HEK293 (cell line): Measurements from ENCODE around the gene ANKRD6.

Source experiments
- CTCF ChIA-PET: fragments of 350-600 bp; formaldehyde crosslinking; extraction: SDS; loops from one replicate; lab custom pipeline; 2021; ENCODE audit warnings: antibody characterized with exemption; lab: Yijun Ruan, JAX
- POLR2A ChIA-PET: fragments of 300-600 bp; formaldehyde crosslinking; extraction: SDS; loops from one replicate; lab custom pipeline; 2020; ENCODE audit warnings: antibody characterized with exemption, inconsistent platforms; lab: Yijun Ruan, JAX
- H3K27ac ChIP-seq: fragments of 200-500 bp; sonication (Bioruptor generic); 2 replicates; pipeline ENCODE4 v1.5.1; 2014; ENCODE audit warnings: low read depth, low read length, control low read depth, inconsistent platforms; ENCODE audit errors: extremely low read depth
- H3K36me3 ChIP-seq, 2 experiments: fragments of 200-500 bp in 1 of 2; sonication (Bioruptor generic) in 1 of 2; 1 replicate in 1 of 2; 2 replicates in 1 of 2; pipeline ENCODE4 v1.5.1; 2014 to 2017; ENCODE audit warnings: inconsistent platforms in 2 of 2, low read length in 2 of 2; ENCODE audit not compliant: control insufficient read depth in 2 of 2, insufficient read depth in 1 of 2
- H3K4me1 ChIP-seq: fragments of 200-500 bp; sonication (Bioruptor generic); 2 replicates; pipeline ENCODE4 v1.5.1; 2014; ENCODE audit warnings: mild to moderate bottlenecking, low read length, inconsistent platforms; ENCODE audit not compliant: control insufficient read depth, insufficient read depth
- H3K4me3 ChIP-seq: 2 replicates; pipeline ENCODE4 v1.5.1; 2011; ENCODE audit warnings: low read depth, mild to moderate bottlenecking, control low read depth, low read length, moderate library complexity
- H3K9me3 ChIP-seq: fragments of 200-500 bp; sonication (Bioruptor generic); 2 replicates; pipeline ENCODE4 v1.5.1; 2014; ENCODE audit warnings: low read depth, low read length, inconsistent platforms; ENCODE audit not compliant: control insufficient read depth, insufficient read depth
- MEIS1 ChIP-seq: sonication (generic); formaldehyde crosslinking; IDR thresholded peaks from 2 replicates; pipeline ENCODE4 v1.8.1; 2022; ENCODE audit warnings: missing genetic modification reagents, mild to moderate bottlenecking, borderline replicate concordance
- ZBTB48 ChIP-seq: fragments of 450-650 bp; formaldehyde crosslinking; IDR thresholded peaks from 2 replicates; pipeline ENCODE4 v1.5.1; 2016; ENCODE audit warnings: missing biosample characterization, missing genetic modification characterization
- ZFHX2 ChIP-seq: fragments of 450-650 bp; formaldehyde crosslinking; conservative IDR thresholded peaks from 2 replicates; pipeline ENCODE4 v1.5.1; 2016; ENCODE audit warnings: missing biosample characterization, missing genetic modification characterization
- ZNF10 ChIP-seq: fragments of 450-650 bp; formaldehyde crosslinking; IDR thresholded peaks from 2 replicates; pipeline ENCODE4 v1.5.1; 2017; ENCODE audit warnings: missing biosample characterization, missing genetic modification characterization
- ZNF133 ChIP-seq: fragments of 450-650 bp; formaldehyde crosslinking; IDR thresholded peaks from 2 replicates; pipeline ENCODE4 v1.5.1; 2016; ENCODE audit warnings: missing biosample characterization, missing genetic modification characterization
- ZNF157 ChIP-seq: fragments of 450-650 bp; formaldehyde crosslinking; IDR thresholded peaks from 2 replicates; pipeline ENCODE4 v1.5.1; 2016; ENCODE audit warnings: missing biosample characterization, missing genetic modification characterization
- ZNF169 ChIP-seq: fragments of 450-650 bp; formaldehyde crosslinking; IDR thresholded peaks from 2 replicates; pipeline ENCODE4 v1.5.1; 2016; ENCODE audit warnings: missing biosample characterization, missing genetic modification characterization
- ZNF174 ChIP-seq: fragments of 450-650 bp; formaldehyde crosslinking; IDR thresholded peaks from 2 replicates; pipeline ENCODE4 v1.5.0; 2017; ENCODE audit warnings: missing biosample characterization, mild to moderate bottlenecking, missing genetic modification characterization
- ZNF211 ChIP-seq: fragments of 450-650 bp; formaldehyde crosslinking; IDR thresholded peaks from 2 replicates; pipeline ENCODE4 v1.5.1; 2016; ENCODE audit warnings: low read depth, missing biosample characterization, missing genetic modification characterization
- ZNF274 ChIP-seq, 2 experiments: fragments of 200-500 bp in 1 of 2; fragments of 450-650 bp in 1 of 2; sonication (Bioruptor generic) in 1 of 2; formaldehyde crosslinking in 1 of 2; IDR thresholded peaks; 2 replicates each; pipeline versions ENCODE4 v1.5.1 to v1.6.1; 2014 to 2016; ENCODE audit warnings: borderline replicate concordance in 1 of 2, inconsistent platforms in 1 of 2, low read length in 1 of 2, missing biosample characterization in 1 of 2, missing genetic modification characterization in 1 of 2
- ZNF302 ChIP-seq: fragments of 450-650 bp; formaldehyde crosslinking; IDR thresholded peaks from 2 replicates; pipeline ENCODE4 v1.5.1; 2016; ENCODE audit warnings: missing biosample characterization, missing genetic modification characterization, low read depth
- ZNF350 ChIP-seq: fragments of 450-650 bp; formaldehyde crosslinking; IDR thresholded peaks from 2 replicates; pipeline ENCODE4 v1.5.0; 2017; ENCODE audit warnings: missing biosample characterization, mild to moderate bottlenecking, missing genetic modification characterization
- ZNF366 ChIP-seq: fragments of 450-650 bp; formaldehyde crosslinking; conservative IDR thresholded peaks from 2 replicates; pipeline ENCODE4 v1.5.1; 2016; ENCODE audit warnings: missing biosample characterization, missing genetic modification characterization
- ZNF394 ChIP-seq: fragments of 450-650 bp; formaldehyde crosslinking; IDR thresholded peaks from 2 replicates; pipeline ENCODE4 v1.5.1; 2016; ENCODE audit warnings: missing biosample characterization, missing genetic modification characterization, mild to moderate bottlenecking, moderate library complexity, borderline replicate concordance
- ZNF529 ChIP-seq: fragments of 450-650 bp; formaldehyde crosslinking; IDR thresholded peaks from 2 replicates; pipeline ENCODE4 v1.5.1; 2017; ENCODE audit warnings: missing genetic modification characterization, missing biosample characterization; ENCODE audit not compliant: insufficient replicate concordance
- ZNF548 ChIP-seq: fragments of 450-650 bp; formaldehyde crosslinking; IDR thresholded peaks from 2 replicates; pipeline ENCODE4 v1.5.1; 2016; ENCODE audit warnings: missing biosample characterization, missing genetic modification characterization
- ZNF626 ChIP-seq: fragments of 450-650 bp; sonication (Bioruptor Pico); formaldehyde crosslinking; IDR thresholded peaks from 2 replicates; pipeline ENCODE4 v1.5.1; 2018; ENCODE audit warnings: missing biosample characterization, missing genetic modification characterization, inconsistent platforms
- ZNF629 ChIP-seq: fragments of 450-650 bp; formaldehyde crosslinking; IDR thresholded peaks from 2 replicates; pipeline ENCODE4 v1.5.1; 2017; ENCODE audit warnings: missing biosample characterization, missing genetic modification characterization
- ZNF768 ChIP-seq: fragments of 450-650 bp; formaldehyde crosslinking; IDR thresholded peaks from 2 replicates; pipeline ENCODE4 v1.5.1; 2018; ENCODE audit warnings: missing biosample characterization, mild to moderate bottlenecking, missing genetic modification characterization
- ZNF792 ChIP-seq: fragments of 450-650 bp; formaldehyde crosslinking; IDR thresholded peaks from 2 replicates; pipeline ENCODE4 v1.5.1; 2016; ENCODE audit warnings: missing biosample characterization, missing genetic modification characterization
- TF ChIP-seq, protein P1 (sequence below): fragments of 450-650 bp; formaldehyde crosslinking; IDR thresholded peaks from 2 replicates; pipeline ENCODE4 v1.5.1; 2016; ENCODE audit warnings: missing biosample characterization, missing genetic modification characterization
- TF ChIP-seq, protein P2 (sequence below): fragments of 450-650 bp; formaldehyde crosslinking; IDR thresholded peaks from 2 replicates; pipeline ENCODE4 v1.5.1; 2016; ENCODE audit warnings: missing biosample characterization, missing genetic modification characterization
- TF ChIP-seq, protein P3 (sequence below): fragments of 450-650 bp; formaldehyde crosslinking; IDR thresholded peaks from 2 replicates; pipeline ENCODE4 v1.5.1; 2017; ENCODE audit warnings: missing biosample characterization, missing genetic modification characterization
- TF ChIP-seq, protein P4 (sequence below): fragments of 450-650 bp; formaldehyde crosslinking; IDR thresholded peaks from 2 replicates; pipeline ENCODE4 v1.5.1; 2016; ENCODE audit warnings: missing biosample characterization, missing genetic modification characterization
- TF ChIP-seq, protein P5 (sequence below): fragments of 450-650 bp; formaldehyde crosslinking; IDR thresholded peaks from 2 replicates; pipeline ENCODE4 v1.5.1; 2016; ENCODE audit warnings: missing biosample characterization, missing genetic modification characterization

Gene ANKRD6

DNA sequence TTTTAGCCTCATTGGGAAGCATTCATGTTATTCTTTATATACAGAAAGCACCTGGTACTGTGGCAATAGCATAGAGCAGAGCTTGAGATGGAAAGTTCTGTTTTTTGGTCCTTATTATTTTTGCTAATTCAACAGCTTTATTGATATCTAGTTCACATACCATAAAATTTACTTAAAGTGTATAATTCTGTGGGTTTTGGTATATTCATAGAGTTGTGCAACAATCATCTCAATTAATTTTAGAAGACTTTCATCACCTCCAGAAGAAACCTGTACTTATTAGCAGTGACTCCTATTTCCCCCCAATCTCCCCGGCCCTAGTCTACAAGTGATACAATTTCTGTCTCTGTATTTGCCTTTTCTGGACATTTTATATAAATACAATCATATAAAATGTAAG lies 77.4 kb downstream of the ANKRD6 start (continued):
- TF ChIP-seq ZNF350 (tag by site-specific recombination) (no peak), ZNF548 (tag by site-specific recombination) (no peak), ZNF174 (tag by site-specific recombination) (no peak), ZBTB48 (tag by site-specific recombination) (no peak), ZNF274 (IDR thresholded peaks at IDR 0.05; ENCODE audit: low read length) (no peak), ZNF274 (tag by site-specific recombination; IDR thresholded peaks at IDR 0.05; ENCODE audit: borderline replicate concordance) (no peak), ZNF629 (no peak), ZFHX2 (no peak)
- TF ChIP-seq, protein P1, sequence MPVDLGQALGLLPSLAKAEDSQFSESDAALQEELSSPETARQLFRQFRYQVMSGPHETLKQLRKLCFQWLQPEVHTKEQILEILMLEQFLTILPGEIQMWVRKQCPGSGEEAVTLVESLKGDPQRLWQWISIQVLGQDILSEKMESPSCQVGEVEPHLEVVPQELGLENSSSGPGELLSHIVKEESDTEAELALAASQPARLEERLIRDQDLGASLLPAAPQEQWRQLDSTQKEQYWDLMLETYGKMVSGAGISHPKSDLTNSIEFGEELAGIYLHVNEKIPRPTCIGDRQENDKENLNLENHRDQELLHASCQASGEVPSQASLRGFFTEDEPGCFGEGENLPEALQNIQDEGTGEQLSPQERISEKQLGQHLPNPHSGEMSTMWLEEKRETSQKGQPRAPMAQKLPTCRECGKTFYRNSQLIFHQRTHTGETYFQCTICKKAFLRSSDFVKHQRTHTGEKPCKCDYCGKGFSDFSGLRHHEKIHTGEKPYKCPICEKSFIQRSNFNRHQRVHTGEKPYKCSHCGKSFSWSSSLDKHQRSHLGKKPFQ (tag by site-specific recombination), result no peak
- TF ChIP-seq, protein P2, sequence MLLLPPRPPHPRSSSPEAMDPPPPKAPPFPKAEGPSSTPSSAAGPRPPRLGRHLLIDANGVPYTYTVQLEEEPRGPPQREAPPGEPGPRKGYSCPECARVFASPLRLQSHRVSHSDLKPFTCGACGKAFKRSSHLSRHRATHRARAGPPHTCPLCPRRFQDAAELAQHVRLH (tag by site-specific recombination), result no peak
- TF ChIP-seq, all 188 proteins: peak for 0

DNA sequence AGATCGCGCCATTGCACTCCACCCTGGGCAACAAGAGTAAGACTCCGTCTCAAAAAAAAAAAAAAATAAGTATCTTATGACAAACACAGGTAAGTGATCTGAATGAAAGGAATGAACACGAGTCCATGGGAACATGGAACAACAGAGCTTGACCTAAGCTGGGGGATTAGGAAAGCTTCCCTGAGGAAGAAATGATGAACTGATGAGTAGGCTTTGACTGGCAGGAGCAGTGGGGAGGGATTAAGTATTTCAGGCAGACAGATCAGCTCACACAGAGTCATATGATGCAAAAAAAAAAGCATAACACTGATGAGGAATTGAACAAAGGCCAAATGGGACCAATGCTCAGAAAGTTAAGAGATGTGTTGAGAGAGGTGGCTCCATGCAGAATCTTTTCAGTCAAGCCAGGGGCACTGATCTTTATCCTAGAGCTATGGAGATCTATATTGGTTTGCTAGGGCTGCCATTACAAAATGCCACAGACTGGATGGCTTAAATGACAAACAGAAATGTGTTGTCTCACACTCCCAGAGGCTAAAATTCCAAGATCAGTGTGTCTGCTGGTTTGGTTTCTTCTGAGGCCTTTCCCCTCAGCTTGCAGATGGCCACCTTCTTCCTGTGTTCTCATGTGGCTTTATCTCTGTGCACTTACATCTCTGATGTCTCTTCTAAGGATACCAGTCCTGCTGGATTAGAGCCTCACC lies 85.6 kb downstream of the ANKRD6 start:
- Histone ChIP-seq H3K27ac (no peak overlapping the region), H3K4me3 (no peak overlapping the region), H3K4me1 (no peaks in the 10 kb centered on the region)
- POLR2A ChIA-PET, result interaction anchor here (0.8 kb wide), 1 partner anchor 384 kb away, joined by 3 read pairs; no protein-coding TSS in a partner anchor
- TF ChIP-seq ZNF10 (tag by site-specific recombination) (no peak), ZNF548 (tag by site-specific recombination) (no peak), ZNF157 (tag by site-specific recombination) (no peak), ZNF629 (no peak), ZNF302 (tag by site-specific recombination) (no peak), ZNF211 (tag by site-specific recombination) (no peak), ZNF394 (tag by site-specific recombination) (no peak), ZNF169 (no peak)
- TF ChIP-seq, protein P3, sequence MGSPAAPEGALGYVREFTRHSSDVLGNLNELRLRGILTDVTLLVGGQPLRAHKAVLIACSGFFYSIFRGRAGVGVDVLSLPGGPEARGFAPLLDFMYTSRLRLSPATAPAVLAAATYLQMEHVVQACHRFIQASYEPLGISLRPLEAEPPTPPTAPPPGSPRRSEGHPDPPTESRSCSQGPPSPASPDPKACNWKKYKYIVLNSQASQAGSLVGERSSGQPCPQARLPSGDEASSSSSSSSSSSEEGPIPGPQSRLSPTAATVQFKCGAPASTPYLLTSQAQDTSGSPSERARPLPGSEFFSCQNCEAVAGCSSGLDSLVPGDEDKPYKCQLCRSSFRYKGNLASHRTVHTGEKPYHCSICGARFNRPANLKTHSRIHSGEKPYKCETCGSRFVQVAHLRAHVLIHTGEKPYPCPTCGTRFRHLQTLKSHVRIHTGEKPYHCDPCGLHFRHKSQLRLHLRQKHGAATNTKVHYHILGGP (tag by site-specific recombination), result no peak
- TF ChIP-seq, all 188 proteins: peak for 0
- H3K9me3 ChIP-seq, result no peaks in the 10 kb centered on the region
- no peaks in the 10 kb centered on the region for H3K36me3 ChIP-seq
- CTCF ChIA-PET, result interaction anchor here (1.0 to 1.5 kb wide), 2 partner anchors 10 to 91 kb away, joined by 3 to 5 read pairs; no protein-coding TSS in a partner anchor

DNA sequence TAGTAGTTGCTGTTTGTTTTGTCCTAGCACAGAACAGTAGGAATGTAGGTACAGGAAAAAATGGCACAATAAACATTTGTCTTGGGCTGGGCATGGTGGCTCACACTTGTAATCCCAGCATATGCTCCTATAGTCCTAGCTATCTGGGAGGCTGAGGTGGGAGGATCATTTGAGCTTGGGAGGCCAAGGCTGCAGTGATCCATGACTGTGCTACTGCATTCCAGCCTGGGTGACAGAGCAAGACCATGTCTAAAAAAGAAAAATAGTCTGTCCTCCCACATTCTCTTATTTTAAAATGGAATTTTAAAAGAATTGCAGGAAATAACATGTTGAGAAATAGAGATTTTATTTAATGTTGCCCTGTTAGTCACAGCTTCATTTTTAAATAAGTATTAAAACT lies 87.8 kb downstream of the ANKRD6 start:
- ChIA-PET POLR2A (no interaction called here), CTCF (interaction anchor here (0.7 to 1.0 kb wide), 2 partner anchors 12 to 30 kb away, joined by 3 read pairs; no protein-coding TSS in a partner anchor)
- TF ChIP-seq ZNF529 (tag by site-specific recombination) (no peak), ZNF768 (tag by site-specific recombination) (no peak), ZNF366 (tag by site-specific recombination) (no peak), ZNF792 (tag by site-specific recombination) (no peak), ZNF626 (tag by site-specific recombination) (no peak), ZNF302 (tag by site-specific recombination) (no peak), ZNF133 (tag by site-specific recombination) (no peak), ZNF157 (tag by site-specific recombination) (no peak), MEIS1 (CRISPR knock-in tag) (no peak)
- TF ChIP-seq, protein P4, sequence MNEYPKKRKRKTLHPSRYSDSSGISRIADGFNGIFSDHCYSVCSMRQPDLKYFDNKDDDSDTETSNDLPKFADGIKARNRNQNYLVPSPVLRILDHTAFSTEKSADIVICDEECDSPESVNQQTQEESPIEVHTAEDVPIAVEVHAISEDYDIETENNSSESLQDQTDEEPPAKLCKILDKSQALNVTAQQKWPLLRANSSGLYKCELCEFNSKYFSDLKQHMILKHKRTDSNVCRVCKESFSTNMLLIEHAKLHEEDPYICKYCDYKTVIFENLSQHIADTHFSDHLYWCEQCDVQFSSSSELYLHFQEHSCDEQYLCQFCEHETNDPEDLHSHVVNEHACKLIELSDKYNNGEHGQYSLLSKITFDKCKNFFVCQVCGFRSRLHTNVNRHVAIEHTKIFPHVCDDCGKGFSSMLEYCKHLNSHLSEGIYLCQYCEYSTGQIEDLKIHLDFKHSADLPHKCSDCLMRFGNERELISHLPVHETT, result no peak
- TF ChIP-seq, protein P5, sequence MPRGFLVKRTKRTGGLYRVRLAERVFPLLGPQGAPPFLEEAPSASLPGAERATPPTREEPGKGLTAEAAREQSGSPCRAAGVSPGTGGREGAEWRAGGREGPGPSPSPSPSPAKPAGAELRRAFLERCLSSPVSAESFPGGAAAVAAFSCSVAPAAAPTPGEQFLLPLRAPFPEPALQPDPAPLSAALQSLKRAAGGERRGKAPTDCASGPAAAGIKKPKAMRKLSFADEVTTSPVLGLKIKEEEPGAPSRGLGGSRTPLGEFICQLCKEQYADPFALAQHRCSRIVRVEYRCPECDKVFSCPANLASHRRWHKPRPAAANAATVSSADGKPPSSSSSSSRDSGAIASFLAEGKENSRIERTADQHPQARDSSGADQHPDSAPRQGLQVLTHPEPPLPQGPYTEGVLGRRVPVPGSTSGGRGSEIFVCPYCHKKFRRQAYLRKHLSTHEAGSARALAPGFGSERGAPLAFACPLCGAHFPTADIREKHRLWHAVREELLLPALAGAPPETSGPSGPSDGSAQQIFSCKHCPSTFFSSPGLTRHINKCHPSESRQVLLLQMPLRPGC, result no peak

More for the DNA sequence above, 87.8 kb downstream of the ANKRD6 start:
- Histone ChIP-seq H3K9me3 (no peaks in the 10 kb centered on the region), H3K4me3 (no peak overlapping the region), H3K36me3 (no peaks in the 10 kb centered on the region), H3K4me1 (no peaks in the 10 kb centered on the region), H3K27ac (no peak overlapping the region)
